C4-2B (cell line): ENCODE measurements around the gene PIAS3.

Experiments
- ZFX ChIP-seq: fragments of 450-650 bp; IDR thresholded peaks from 2 replicates; pipeline ENCODE4 v1.6.1; 2017
- TF ChIP-seq, protein P1 (sequence below): fragments of 450-650 bp; conservative IDR thresholded peaks from 2 replicates; pipeline ENCODE4 v1.5.1; 2017; ENCODE audit warnings: mild to moderate bottlenecking

DNA sequence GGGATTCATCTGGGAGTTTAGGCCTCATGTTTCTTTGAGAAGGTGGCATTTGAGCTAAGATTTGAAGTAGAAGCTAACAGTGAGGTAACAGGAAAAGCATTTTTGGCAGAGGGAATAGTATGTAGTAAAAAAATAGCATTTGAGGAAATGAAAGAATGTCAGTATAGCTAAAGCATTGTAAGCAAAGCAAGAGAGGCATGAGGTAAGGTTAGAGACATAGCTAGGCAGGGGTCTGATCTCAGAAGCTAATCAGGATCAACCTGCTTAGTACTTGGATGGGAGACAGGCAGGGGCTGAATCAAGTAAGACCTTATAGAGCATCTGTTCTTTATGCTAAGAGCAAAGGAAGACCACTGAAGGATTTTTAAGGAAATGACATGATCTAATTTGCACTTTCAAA is 30.9 kb downstream of the PIAS3 start:
- TF ChIP-seq, protein P1, sequence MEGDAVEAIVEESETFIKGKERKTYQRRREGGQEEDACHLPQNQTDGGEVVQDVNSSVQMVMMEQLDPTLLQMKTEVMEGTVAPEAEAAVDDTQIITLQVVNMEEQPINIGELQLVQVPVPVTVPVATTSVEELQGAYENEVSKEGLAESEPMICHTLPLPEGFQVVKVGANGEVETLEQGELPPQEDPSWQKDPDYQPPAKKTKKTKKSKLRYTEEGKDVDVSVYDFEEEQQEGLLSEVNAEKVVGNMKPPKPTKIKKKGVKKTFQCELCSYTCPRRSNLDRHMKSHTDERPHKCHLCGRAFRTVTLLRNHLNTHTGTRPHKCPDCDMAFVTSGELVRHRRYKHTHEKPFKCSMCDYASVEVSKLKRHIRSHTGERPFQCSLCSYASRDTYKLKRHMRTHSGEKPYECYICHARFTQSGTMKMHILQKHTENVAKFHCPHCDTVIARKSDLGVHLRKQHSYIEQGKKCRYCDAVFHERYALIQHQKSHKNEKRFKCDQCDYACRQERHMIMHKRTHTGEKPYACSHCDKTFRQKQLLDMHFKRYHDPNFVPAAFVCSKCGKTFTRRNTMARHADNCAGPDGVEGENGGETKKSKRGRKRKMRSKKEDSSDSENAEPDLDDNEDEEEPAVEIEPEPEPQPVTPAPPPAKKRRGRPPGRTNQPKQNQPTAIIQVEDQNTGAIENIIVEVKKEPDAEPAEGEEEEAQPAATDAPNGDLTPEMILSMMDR = no peak
- no peak for TF ChIP-seq ZFX
